ENCODE data around the gene CD63.

- TF ChIP-seq CTCF (IDR thresholded peaks at IDR 0.05) (no peak), POLR2A (IDR thresholded peaks at IDR 0.05) (no peak)
These were observed 16.8 kb downstream of the CD63 start for GRCh38 chr12:55711786-55712553.

Data from adrenal gland (tissue), 5 donors.